Measurements from ENCODE around the gene AKAP9. TPM values are rescaled to one million over a fixed set of nuclear protein-coding genes. Genes with fewer than 3 reads are reported as not detected.
"Not testable (repeated sequence)": the region's sequence is repeated elsewhere in the genome, so short reads cannot be mapped to it uniquely, and the experiment has no call there.

Gene AKAP9
- polyA plus RNA-seq, 3 donors: 75.7 to 110 (median 87.1) TPM

- DNase-seq (ENCODE audit: extremely low read depth in 1 of 11, low read depth in 9 of 11, low spot score in 4 of 11): not testable (repeated sequence)
Observed at GRCh38 chr7:92143192-92143880, 202.7 kb downstream of the AKAP9 start.

GRCh38 chr7:92149736-92150239, 209.1 kb downstream of the AKAP9 start:
- no peak for DNase-seq (ENCODE audit: extremely low read depth in 1 of 11, low read depth in 9 of 11, low spot score in 4 of 11)

GRCh38 chr7:92150450-92151017, 209.9 kb downstream of the AKAP9 start:
- no peak for DNase-seq (ENCODE audit: extremely low read depth in 1 of 11, low read depth in 9 of 11, low spot score in 4 of 11)

- no peak for DNase-seq (ENCODE audit: extremely low read depth in 1 of 11, low read depth in 9 of 11, low spot score in 4 of 11)
Observed at GRCh38 chr7:92155108-92155739, 214.6 kb downstream of the AKAP9 start.

GRCh38 chr7:92156990-92157389, 216.3 kb downstream of the AKAP9 start:
- no peak for DNase-seq (ENCODE audit: extremely low read depth in 1 of 11, low read depth in 9 of 11, low spot score in 4 of 11)

GRCh38 chr7:92158660-92159575, 218.3 kb downstream of the AKAP9 start:
- DNase-seq (ENCODE audit: extremely low read depth in 1 of 11, low read depth in 9 of 11, low spot score in 4 of 11): no peak

Other genes with a start within 250 kb of the AKAP9 start
- 10 to 100 TPM; 17.9 to 21.4 (median 18.1) TPM for gene MTERF1, start 60.2 kb upstream of the AKAP9 start, polyA plus RNA-seq (ENCODE audit: insufficient read length in 3 of 3)
- gene CYP51A1, start 193.6 kb downstream of the AKAP9 start, polyA plus RNA-seq (ENCODE audit: insufficient read length in 3 of 3): 10 to 100 TPM; 76.4 to 99.3 (median 91.4) TPM
- gene LRRD1, start 238.3 kb downstream of the AKAP9 start, polyA plus RNA-seq (ENCODE audit: insufficient read length in 3 of 3): under 1 TPM; 0.14 to 0.50 (median 0.28) TPM